SW480 (cell line): ENCODE data around the gene GUCA2B.
A peak's percentile ranks its signal among the peaks of the same experiment; 100 is the strongest.

Experiments used
- DNase-seq: peaks from one replicate; pipeline ENCODE4 v3.0.0-alpha.2; 2016; ENCODE audit warnings: low spot score

Gene GUCA2B

GRCh38 chr1:42142894-42143675 is 10.1 kb upstream of the GUCA2B start:
- DNase-seq: no peak

- no peak for DNase-seq
Measured at GRCh38 chr1:42143896-42144710, 9.1 kb upstream of the GUCA2B start.

- DNase-seq: no peak
Measured at GRCh38 chr1:42144711-42145388, 8.4 kb upstream of the GUCA2B start.

- DNase-seq: no peak
Measured at GRCh38 chr1:42145389-42145716, 7.9 kb upstream of the GUCA2B start.

GRCh38 chr1:42145764-42146625 is 7.2 kb upstream of the GUCA2B start:
- DNase-seq: no peak

GRCh38 chr1:42146626-42147320 is 6.4 kb upstream of the GUCA2B start:
- DNase-seq: peak; percentile 88

- no peak for DNase-seq
Measured at GRCh38 chr1:42148166-42148565, 5.0 kb upstream of the GUCA2B start.

GRCh38 chr1:42150651-42151050 is 2.6 kb upstream of the GUCA2B start:
- no peak for DNase-seq

- peak; percentile 32 for DNase-seq
Measured at GRCh38 chr1:42152119-42152518, 1.1 kb upstream of the GUCA2B start.

- no peak for DNase-seq
Measured at GRCh38 chr1:42153624-42154023, 414 bp downstream of the GUCA2B start.

GRCh38 chr1:42154685-42155084 is 1.5 kb downstream of the GUCA2B start:
- DNase-seq: no peak

- no peak for DNase-seq
Measured at GRCh38 chr1:42155362-42155761, 2.2 kb downstream of the GUCA2B start.

- DNase-seq: peak; percentile 39
Measured at GRCh38 chr1:42157667-42158066, 4.5 kb downstream of the GUCA2B start.

GRCh38 chr1:42158189-42158588 is 5.0 kb downstream of the GUCA2B start:
- no peak for DNase-seq

- DNase-seq: no peak
Measured at GRCh38 chr1:42162181-42162580, 9.0 kb downstream of the GUCA2B start.

GRCh38 chr1:42163114-42163513 is 9.9 kb downstream of the GUCA2B start:
- DNase-seq: no peak

- no peak for DNase-seq
Measured at GRCh38 chr1:42163536-42164503, 10.6 kb downstream of the GUCA2B start.

- no peak for DNase-seq
Measured at GRCh38 chr1:42164551-42165420, 11.6 kb downstream of the GUCA2B start, which contains the start of gene GUCA2A. Gene GUCA2A, minus strand, starts transcription at chr1:42164745. Its CDS starts 33 bp downstream, at chr1:42164712.
